HG03558 (cell line): ENCODE results near the gene PARD3.

Experiments
- ATAC-seq: cut with Tn5 transposase; IDR thresholded peaks from one replicate; pipeline ENCODE4 v1.9.1; 2021; ENCODE audit warnings: moderate number of reproducible peaks; ENCODE audit not compliant: unreplicated experiment; ENCODE audit errors: extremely low read depth

Gene PARD3

GRCh38 chr10:34166823-34167222 is 648.3 kb downstream of the PARD3 start:
- ATAC-seq, result no peak

DNA sequence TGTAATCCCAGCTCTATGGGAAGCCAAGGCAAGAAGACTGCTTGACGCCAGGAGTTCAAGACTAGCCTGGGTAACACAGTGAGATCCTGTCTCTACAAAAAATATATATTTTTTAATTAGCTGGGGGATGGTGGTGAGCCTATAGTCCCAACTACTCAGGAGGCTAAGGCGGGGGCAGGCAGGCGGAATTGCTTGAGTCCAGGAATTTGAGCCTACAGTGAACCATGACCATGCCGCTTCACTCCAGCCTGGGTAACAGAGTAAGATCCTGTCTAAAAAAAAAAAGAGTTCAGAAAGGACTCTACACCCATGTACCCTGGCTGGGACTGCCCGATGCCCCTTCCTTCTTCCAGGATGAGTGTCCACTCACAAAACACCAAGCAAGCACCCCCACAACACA is 648.7 kb downstream of the PARD3 start:
- ATAC-seq, result no peak

GRCh38 chr10:34164029-34164428 is 651.1 kb downstream of the PARD3 start:
- ATAC-seq, result no peak

GRCh38 chr10:34163075-34163905 is 651.8 kb downstream of the PARD3 start:
- no peak for ATAC-seq

GRCh38 chr10:34161777-34162370 is 653.2 kb downstream of the PARD3 start:
- ATAC-seq, result no peak

- no peak for ATAC-seq
These were observed 654.5 kb downstream of the PARD3 start for GRCh38 chr10:34160595-34160994.

DNA sequence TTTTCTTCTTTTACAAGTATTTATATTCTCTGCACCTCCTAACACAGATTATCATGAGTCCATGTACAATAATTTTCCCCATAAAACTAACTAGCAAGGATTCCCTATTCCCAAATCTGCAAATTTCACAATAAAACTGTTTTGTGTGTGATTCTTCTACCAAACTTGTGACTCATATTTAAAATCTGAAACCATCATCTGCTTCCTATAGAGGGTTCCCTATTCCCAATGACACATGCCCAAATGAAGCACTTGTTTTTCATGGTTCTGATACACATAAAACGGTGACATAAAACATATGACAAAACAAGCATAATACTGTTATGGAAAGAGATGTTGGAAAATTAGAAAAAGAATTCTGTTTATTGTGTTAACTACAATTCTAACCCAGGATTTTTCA is 657.6 kb downstream of the PARD3 start:
- no peak for ATAC-seq

DNA sequence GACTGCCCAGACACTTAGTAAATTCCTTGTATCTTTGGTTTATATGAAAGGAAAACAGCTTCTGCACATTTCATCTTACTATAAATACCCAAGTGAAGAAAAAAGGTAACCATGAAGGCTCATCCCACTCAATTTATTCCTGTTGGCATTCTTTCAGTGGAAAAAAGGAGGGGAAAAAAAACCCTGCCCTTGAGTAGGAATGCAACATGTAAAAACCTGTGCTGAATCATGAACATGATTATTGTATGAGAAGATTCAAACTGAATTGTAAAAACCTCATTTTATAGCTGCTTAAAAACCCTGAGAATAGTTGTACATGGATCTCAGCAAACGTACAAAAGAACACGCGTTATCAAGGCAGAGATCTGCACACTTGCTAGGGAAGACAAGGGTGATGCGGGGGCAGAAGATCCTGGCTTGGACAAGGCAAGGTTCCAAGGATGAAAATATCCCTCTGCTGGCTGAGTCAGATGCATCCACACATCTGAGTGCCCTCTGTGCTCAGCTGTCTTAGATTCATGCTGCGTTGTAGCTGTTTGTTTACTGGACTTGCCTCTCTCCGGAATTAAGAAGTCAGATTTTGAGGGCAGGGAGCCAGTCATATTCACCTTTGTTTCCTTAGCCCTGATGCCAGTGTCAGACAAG is 658.2 kb downstream of the PARD3 start:
- no peak for ATAC-seq

GRCh38 chr10:34155812-34156211 is 659.3 kb downstream of the PARD3 start:
- no peak for ATAC-seq

DNA sequence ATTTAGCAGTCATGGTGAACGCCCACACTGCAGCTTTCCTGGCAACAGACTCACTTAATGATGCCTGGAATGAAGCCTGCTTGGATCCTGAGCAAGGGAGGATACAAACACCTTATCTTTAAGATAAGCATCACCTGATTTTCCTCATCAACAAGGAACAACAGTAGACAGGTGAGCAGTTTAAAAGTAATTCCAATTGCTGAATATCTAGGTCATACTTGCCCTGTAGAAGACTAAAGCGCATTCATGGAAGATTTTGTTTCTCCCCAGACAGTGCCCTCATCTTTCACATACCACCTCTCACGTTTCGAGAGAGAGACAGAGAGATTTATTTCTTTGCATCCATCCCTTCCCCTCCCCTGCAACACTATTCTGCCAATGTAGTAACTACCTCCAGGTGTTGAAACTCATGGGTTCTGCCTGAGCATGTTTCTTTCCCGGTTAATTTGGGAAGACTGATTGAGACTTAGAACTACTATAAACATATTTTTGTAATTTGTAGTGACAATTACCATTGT is 660.7 kb downstream of the PARD3 start:
- no peak for ATAC-seq

DNA sequence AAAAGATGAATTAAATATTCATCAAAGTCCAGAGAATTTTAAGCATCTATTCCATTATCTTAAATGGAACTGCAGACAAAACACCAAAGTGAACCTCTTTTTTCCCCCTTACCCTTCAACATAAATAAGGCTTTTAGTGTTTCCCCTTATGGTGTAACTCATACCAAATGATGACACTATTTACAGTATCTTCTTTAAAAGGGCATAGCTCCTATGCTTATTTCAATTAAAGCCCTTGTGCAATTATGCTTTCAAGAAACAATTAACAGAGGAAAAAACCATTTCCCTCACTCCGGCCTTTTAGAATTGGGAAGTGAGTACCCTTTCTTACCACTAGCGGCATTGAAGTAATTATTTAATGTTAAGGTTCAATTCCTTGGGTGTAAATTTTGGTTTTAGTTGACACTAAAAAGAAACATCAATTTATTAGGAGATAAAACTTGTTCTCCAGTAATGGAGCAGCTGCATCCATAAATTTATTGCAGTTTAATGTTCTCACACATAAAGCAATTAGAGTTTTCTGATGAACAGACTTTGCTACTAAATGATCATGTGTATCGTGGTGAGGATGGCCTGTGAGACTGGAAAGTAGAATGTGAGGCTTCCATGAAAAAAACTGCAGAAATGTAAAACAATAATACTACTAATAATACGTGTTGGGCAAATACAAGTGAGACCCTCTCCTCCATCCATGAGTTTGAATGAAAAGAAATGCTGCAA is 661.3 kb downstream of the PARD3 start:
- no peak for ATAC-seq

GRCh38 chr10:34152434-34152833 is 662.7 kb downstream of the PARD3 start:
- no peak for ATAC-seq

GRCh38 chr10:34151931-34152330 is 663.2 kb downstream of the PARD3 start:
- no peak for ATAC-seq

- ATAC-seq, result no peak
These were observed 663.6 kb downstream of the PARD3 start for GRCh38 chr10:34151481-34151880.

DNA sequence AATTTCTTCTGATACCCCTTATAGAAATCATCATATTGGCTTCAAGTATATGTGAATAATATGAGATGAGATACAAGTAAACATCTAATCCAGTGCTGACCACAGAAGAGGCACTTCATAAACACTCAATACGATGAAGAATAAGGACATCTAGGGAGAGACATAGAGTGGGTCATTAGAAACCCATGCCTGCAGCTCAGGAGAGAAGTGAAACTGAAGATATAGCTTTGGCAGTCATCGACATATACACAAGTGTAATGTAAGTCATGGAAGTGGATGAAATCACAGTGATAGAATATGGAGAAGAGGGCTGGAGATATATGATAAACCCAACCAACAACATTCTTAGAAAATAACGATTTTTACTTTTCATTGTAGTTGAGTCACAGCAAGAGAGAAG is 665.0 kb downstream of the PARD3 start:
- no peak for ATAC-seq

- ATAC-seq, result no peak
These were observed 666.8 kb downstream of the PARD3 start for GRCh38 chr10:34148305-34148657.

GRCh38 chr10:34147641-34148304 is 667.3 kb downstream of the PARD3 start:
- no peak for ATAC-seq

- no peak for ATAC-seq
These were observed 669.4 kb downstream of the PARD3 start for GRCh38 chr10:34145715-34146114.

DNA sequence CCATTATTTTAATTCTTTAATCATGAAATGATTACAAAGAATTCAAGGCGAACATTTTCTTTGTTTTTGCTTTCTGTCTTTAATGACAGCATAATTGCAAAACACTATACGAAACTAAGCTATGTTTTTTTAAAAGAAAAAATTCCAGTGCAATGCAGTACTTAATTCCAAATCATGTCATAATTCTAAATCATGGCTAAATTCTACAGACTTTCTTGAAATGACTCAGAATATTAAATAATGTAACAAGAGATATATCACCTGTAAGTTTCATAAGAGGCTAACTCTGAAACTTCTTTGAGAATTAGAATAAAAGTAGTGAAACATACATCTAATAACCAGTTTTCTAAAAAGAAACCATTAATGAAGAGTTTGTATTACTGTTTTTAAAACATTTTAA is 671.6 kb downstream of the PARD3 start:
- no peak for ATAC-seq

DNA sequence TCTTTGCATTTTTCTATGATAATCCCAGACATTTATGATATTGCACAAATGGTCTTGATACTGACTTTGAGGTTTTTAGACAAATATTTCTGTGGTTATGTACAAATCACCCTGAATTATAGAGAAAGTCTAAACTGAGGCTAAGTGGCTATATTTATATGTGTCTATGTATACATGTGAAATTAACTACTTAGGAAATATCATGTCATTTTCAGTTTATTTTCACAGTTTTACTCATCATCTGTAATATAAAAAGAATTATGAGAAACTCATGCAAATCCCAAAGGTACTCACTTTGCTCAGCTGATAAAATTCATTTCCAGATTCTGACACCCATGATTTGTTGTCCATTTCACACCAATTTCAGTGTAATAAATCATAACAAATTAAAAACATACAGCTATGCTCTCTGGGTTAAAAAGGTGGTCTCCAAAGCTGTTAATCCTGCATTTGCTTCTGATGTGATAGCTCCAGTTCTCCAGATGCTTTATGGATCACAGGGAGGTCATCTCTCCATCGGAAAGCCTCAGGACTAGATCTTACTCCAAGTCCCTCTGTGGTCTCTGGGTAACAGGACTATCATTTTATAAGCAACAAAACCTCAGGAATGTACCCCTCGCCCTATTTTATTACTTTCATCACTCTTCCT is 673.9 kb downstream of the PARD3 start:
- no peak for ATAC-seq
